ENCODE measurements around the gene DDAH1.

DNA sequence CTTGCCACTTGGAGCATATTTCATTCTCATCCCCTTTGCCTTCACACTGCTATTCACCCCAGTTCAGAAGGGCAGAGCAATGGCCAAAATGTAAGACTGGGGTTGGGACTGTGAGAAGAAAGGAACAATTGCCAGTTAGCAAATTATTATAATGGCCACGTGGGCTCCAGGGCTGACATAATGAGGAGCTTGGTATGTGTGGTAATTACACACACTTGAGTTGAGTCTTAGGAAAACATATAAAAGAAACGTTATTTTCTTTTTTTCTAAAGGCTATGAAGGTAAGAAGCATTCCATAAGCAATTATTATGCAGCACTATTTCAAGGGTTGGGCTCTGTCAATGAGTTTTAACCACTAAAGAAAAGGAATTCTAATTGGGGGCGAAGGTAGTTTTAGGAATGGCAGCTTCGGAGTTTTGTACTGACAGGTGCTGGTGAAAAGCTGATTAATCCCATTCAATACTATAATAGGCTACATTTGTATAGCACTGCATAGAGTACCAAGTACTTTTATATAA, 156.1 kb downstream of the DDAH1 start:
- TF ChIP-seq, protein P1, sequence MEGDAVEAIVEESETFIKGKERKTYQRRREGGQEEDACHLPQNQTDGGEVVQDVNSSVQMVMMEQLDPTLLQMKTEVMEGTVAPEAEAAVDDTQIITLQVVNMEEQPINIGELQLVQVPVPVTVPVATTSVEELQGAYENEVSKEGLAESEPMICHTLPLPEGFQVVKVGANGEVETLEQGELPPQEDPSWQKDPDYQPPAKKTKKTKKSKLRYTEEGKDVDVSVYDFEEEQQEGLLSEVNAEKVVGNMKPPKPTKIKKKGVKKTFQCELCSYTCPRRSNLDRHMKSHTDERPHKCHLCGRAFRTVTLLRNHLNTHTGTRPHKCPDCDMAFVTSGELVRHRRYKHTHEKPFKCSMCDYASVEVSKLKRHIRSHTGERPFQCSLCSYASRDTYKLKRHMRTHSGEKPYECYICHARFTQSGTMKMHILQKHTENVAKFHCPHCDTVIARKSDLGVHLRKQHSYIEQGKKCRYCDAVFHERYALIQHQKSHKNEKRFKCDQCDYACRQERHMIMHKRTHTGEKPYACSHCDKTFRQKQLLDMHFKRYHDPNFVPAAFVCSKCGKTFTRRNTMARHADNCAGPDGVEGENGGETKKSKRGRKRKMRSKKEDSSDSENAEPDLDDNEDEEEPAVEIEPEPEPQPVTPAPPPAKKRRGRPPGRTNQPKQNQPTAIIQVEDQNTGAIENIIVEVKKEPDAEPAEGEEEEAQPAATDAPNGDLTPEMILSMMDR (conservative IDR thresholded peaks at IDR 0.05), result no peak
- no peak for TF ChIP-seq ZFX (IDR thresholded peaks at IDR 0.05)
